Loucy (cell line): ENCODE data around the gene E2F8.

ENCODE experiments used
- CTCF ChIP-seq: fragments of 200-600 bp; sonication (generic); conservative IDR thresholded peaks from 2 replicates; pipeline ENCODE4 v1.5.1; 2014; ENCODE audit warnings: mild to moderate bottlenecking, antibody characterized with exemption, low read length
- EZH2phosphoT487 ChIP-seq: fragments of 200-600 bp; IDR thresholded peaks from 2 replicates; pipeline ENCODE4 v1.6.1; 2018; ENCODE audit warnings: antibody characterized with exemption, mild to moderate bottlenecking, moderate library complexity, borderline replicate concordance

- TF ChIP-seq CTCF (no peak), EZH2phosphoT487 (no peak)
Observed at GRCh38 chr11:19253153-19253745, 12.5 kb upstream of the E2F8 start.
